GM12892 (cell line): ENCODE measurements around the gene KCNIP4.

Experiments used
- POLR2A ChIP-seq: IDR thresholded peaks from 2 replicates; pipeline ENCODE4 v1.6.1; 2011; ENCODE audit warnings: low read depth, low read length, control low read depth
- TAF1 ChIP-seq: IDR thresholded peaks from 2 replicates; pipeline ENCODE4 v1.6.1; 2011; ENCODE audit warnings: low read depth, mild to moderate bottlenecking, control low read depth, low read length, borderline replicate concordance

GRCh38 chr4:21134994-21135393, 813.6 kb downstream of the KCNIP4 start:
- TF ChIP-seq POLR2A (no peak), TAF1 (no peak)
